Naive thymus-derived CD4-positive, alpha-beta T cell (primary cell): ENCODE measurements around the gene EPS8. TPM values are rescaled to one million over a fixed set of nuclear protein-coding genes. Genes with fewer than 3 reads are reported as not detected.

Experiments used
- ATAC-seq: fragments of 150-1000 bp; cut with Tn5 transposase; 2 replicates; pipeline ENCODE4 v1.10.0; 2021; ENCODE audit warnings: mild to moderate bottlenecking, moderate library complexity
- CTCF ChIA-PET: fragments of 350-600 bp; sonication (Branson Sonifier 250); formaldehyde crosslinking; loops from one replicate; lab custom pipeline; 2021; ENCODE audit warnings: antibody characterized with exemption; lab: Charles Lee
- POLR2A ChIA-PET: fragments of 350-600 bp; sonication (Branson Sonifier 250); formaldehyde crosslinking; loops from one replicate; lab custom pipeline; 2021; ENCODE audit warnings: antibody characterized with exemption, inconsistent platforms; lab: Charles Lee
- DNase-seq, 9 donors: peaks; one replicate each; pipeline versions ENCODE4 v3.0.0 to v3.0.0-alpha.2; 2020 to 2022; ENCODE audit warnings: mixed read lengths in 1 of 9
- H3K27ac ChIP-seq: one replicate; pipeline ENCODE4 v1.7.0; 2013; ENCODE audit warnings: mild to moderate bottlenecking, low read depth, low read length, moderate library complexity
- H3K27me3 ChIP-seq, 2 donors: one replicate each; pipeline ENCODE4 v1.7.0; 2013; ENCODE audit warnings: low read length in 2 of 2, mild to moderate bottlenecking in 2 of 2, moderate library complexity in 2 of 2; ENCODE audit not compliant: control insufficient read depth in 2 of 2, insufficient read depth in 2 of 2
- H3K36me3 ChIP-seq, 3 experiments: 1 replicate in 2 of 3; 2 replicates in 1 of 3; pipeline ENCODE4 v1.7.0; 2013; ENCODE audit warnings: low read length in 3 of 3, mild to moderate bottlenecking in 3 of 3, moderate library complexity in 1 of 3; ENCODE audit not compliant: insufficient read depth in 3 of 3, control insufficient read depth in 2 of 3
- H3K4me1 ChIP-seq, 2 donors: one replicate each; pipeline ENCODE4 v1.7.0; 2013; ENCODE audit warnings: low read length in 2 of 2, mild to moderate bottlenecking in 2 of 2, moderate library complexity in 1 of 2; ENCODE audit not compliant: control insufficient read depth in 2 of 2, insufficient read depth in 2 of 2
- H3K4me3 ChIP-seq: 2 replicates; pipeline ENCODE4 v1.7.0; 2013; ENCODE audit warnings: mild to moderate bottlenecking, low read length
- H3K9me3 ChIP-seq, 3 experiments: 1 replicate in 2 of 3; 2 replicates in 1 of 3; pipeline ENCODE4 v1.7.0; 2013; ENCODE audit warnings: low read length in 3 of 3; ENCODE audit not compliant: control insufficient read depth in 2 of 3
- H3K27ac Mint-ChIP-seq, 9 donors: one replicate each; pipeline ENCODE4 v1.8.0; 2020 to 2022; ENCODE audit warnings: mixed read lengths in 9 of 9, mild to moderate bottlenecking in 8 of 9, moderate library complexity in 5 of 9, inconsistent platforms in 2 of 9
- H3K27me3 Mint-ChIP-seq, 5 donors: one replicate each; pipeline ENCODE4 v1.8.0; 2021 to 2022; ENCODE audit warnings: mixed read lengths in 5 of 5, mild to moderate bottlenecking in 1 of 5
- H3K36me3 Mint-ChIP-seq, 5 donors: one replicate each; pipeline ENCODE4 v1.8.0; 2020 to 2022; ENCODE audit warnings: mixed read lengths in 5 of 5, mild to moderate bottlenecking in 3 of 5, inconsistent platforms in 1 of 5
- H3K4me1 Mint-ChIP-seq, 7 donors: one replicate each; pipeline ENCODE4 v1.8.0; 2020 to 2022; ENCODE audit warnings: mixed read lengths in 7 of 7, mild to moderate bottlenecking in 3 of 7, inconsistent platforms in 1 of 7
- H3K4me3 Mint-ChIP-seq, 10 donors: one replicate each; pipeline ENCODE4 v1.8.0; 2020 to 2022; ENCODE audit warnings: mild to moderate bottlenecking in 10 of 10, mixed read lengths in 10 of 10, moderate library complexity in 6 of 10, inconsistent platforms in 2 of 10
- H3K9me3 Mint-ChIP-seq, 11 donors: one replicate each; pipeline ENCODE4 v1.8.0; 2020 to 2022; ENCODE audit warnings: mixed read lengths in 11 of 11, mild to moderate bottlenecking in 4 of 11, inconsistent platforms in 1 of 11, moderate library complexity in 1 of 11
- intact Hi-C, 2 donors: fragments of 100-400 bp; cut with micrococcal nuclease; formaldehyde crosslinking; loops; one replicate each; pipeline ENCODE4 v1.15.1; 2023
- polyA plus RNA-seq, 2 donors: library from polyadenylated mRNA; unstranded; fragments of 300-500 nt; fragmentation: Illumina TruSeq; gene quantifications; one replicate each; pipeline ENCODE4 v1.2.3, GENCODE V29; 2021
- total RNA-seq, 6 experiments: library from RNA in 5 of 6; stranded (reverse) in 5 of 6; gene quantifications; 1 replicate in 5 of 6; 2 replicates in 1 of 6; pipeline ENCODE4 v1.2.3 and lab custom pipeline; 2021 to 2026

Gene EPS8
- total and polyA plus RNA-seq, 7 experiments from 2014 or later = 1.9 to 3.1 (median 2.5) TPM

GRCh38 chr12:15702276-15702675 lies 86.9 kb downstream of the EPS8 start:
- peaks cover 0 to 5% (median 0%) of the 10 kb centered on the region in 11 donors for H3K9me3 Mint-ChIP-seq
- intact Hi-C loops = loop anchor here in 1 of 2 donors (5.0 kb wide), 3 partner anchors 85 to 180 kb away; partner anchors contain the start of genes EPS8 and STRAP
- no peak overlapping the region for H3K4me3 Mint-ChIP-seq
- no peak for ATAC-seq
- Histone ChIP-seq H3K27me3 (no peaks in the 10 kb centered on the region), H3K9me3 (no peaks in the 10 kb centered on the region), H3K4me1 (no peaks in the 10 kb centered on the region), H3K27ac (no peak overlapping the region), H3K36me3 (no peaks in the 10 kb centered on the region), H3K4me3 (no peak overlapping the region)
- H3K27ac Mint-ChIP-seq = no peak overlapping the region
- H3K27me3 Mint-ChIP-seq = peaks cover 0 to 9% (median 0%) of the 10 kb centered on the region in 5 donors
- POLR2A ChIA-PET = no interaction called here
- no peak for DNase-seq
- peaks cover 0 to 15% (median 0%) of the 10 kb centered on the region in 5 donors for H3K36me3 Mint-ChIP-seq
- CTCF ChIA-PET = interaction anchor here (0.6 kb wide), 1 partner anchor 52 kb away, joined by 3 read pairs; no protein-coding TSS in a partner anchor
- H3K4me1 Mint-ChIP-seq = peaks cover 0 to 32% (median 7%) of the 10 kb centered on the region in 7 donors

- H3K36me3 ChIP-seq = no peaks in the 10 kb centered on the region
- H3K4me1 Mint-ChIP-seq = peaks cover 0 to 35% (median 7%) of the 10 kb centered on the region in 7 donors
- peaks cover 0 to 5% (median 0%) of the 10 kb centered on the region in 11 donors for H3K9me3 Mint-ChIP-seq
- no peak overlapping the region for H3K27ac ChIP-seq
- CTCF ChIA-PET = no interaction called here
- DNase-seq = no peak
- peaks cover 0 to 15% (median 0%) of the 10 kb centered on the region in 5 donors for H3K36me3 Mint-ChIP-seq
- H3K9me3 ChIP-seq = no peaks in the 10 kb centered on the region
- peaks cover 0 to 9% (median 0%) of the 10 kb centered on the region in 5 donors for H3K27me3 Mint-ChIP-seq
- POLR2A ChIA-PET = no interaction called here
- no peak for ATAC-seq
- no peak overlapping the region for H3K4me3 ChIP-seq
- H3K27ac Mint-ChIP-seq = peak overlapping the region in 1 of 9 donors; percentile 29
- intact Hi-C loops = loop anchor here in 1 of 2 donors (5.0 kb wide), 3 partner anchors 86 to 181 kb away; partner anchors contain the start of genes EPS8 and STRAP
- H3K27me3 ChIP-seq = no peaks in the 10 kb centered on the region
- H3K4me3 Mint-ChIP-seq = no peak overlapping the region
- H3K4me1 ChIP-seq = no peaks in the 10 kb centered on the region
Measured at GRCh38 chr12:15701631-15702156, 87.5 kb downstream of the EPS8 start.

- H3K27ac Mint-ChIP-seq = no peak overlapping the region
- peaks cover 0 to 35% (median 7%) of the 10 kb centered on the region in 7 donors for H3K4me1 Mint-ChIP-seq
- POLR2A ChIA-PET = no interaction called here
Measured at GRCh38 chr12:15701206-15701605, 88.0 kb downstream of the EPS8 start.

GRCh38 chr12:15700595-15700994 lies 88.6 kb downstream of the EPS8 start:
- Histone ChIP-seq H3K4me1 (no peaks in the 10 kb centered on the region), H3K27me3 (no peaks in the 10 kb centered on the region), H3K36me3 (no peaks in the 10 kb centered on the region), H3K4me3 (no peak overlapping the region), H3K27ac (no peak overlapping the region), H3K9me3 (no peaks in the 10 kb centered on the region)
- POLR2A ChIA-PET = no interaction called here
- H3K4me1 Mint-ChIP-seq = peaks cover 0 to 35% (median 7%) of the 10 kb centered on the region in 7 donors
- peaks cover 0 to 12% (median 0%) of the 10 kb centered on the region in 5 donors for H3K27me3 Mint-ChIP-seq
- no peak for DNase-seq
- peak; percentile 64 for ATAC-seq
- peak overlapping the region in 1 of 10 donors; percentile 74 for H3K4me3 Mint-ChIP-seq
- H3K36me3 Mint-ChIP-seq = peaks cover 0 to 15% (median 0%) of the 10 kb centered on the region in 5 donors
- peaks cover 0 to 5% (median 0%) of the 10 kb centered on the region in 11 donors for H3K9me3 Mint-ChIP-seq
- intact Hi-C loops = loop anchor here in 1 of 2 donors (1.0 to 5.0 kb wide), 4 partner anchors 9 to 182 kb away; partner anchors contain the start of genes EPS8 and STRAP
- peak overlapping the region in 1 of 9 donors; percentile 77 for H3K27ac Mint-ChIP-seq
- CTCF ChIA-PET = no interaction called here

More at GRCh38 chr12:15701206-15701605, 88.0 kb downstream of the EPS8 start:
- Histone ChIP-seq H3K27ac (no peak overlapping the region), H3K4me1 (no peaks in the 10 kb centered on the region), H3K36me3 (no peaks in the 10 kb centered on the region), H3K4me3 (no peak overlapping the region), H3K27me3 (no peaks in the 10 kb centered on the region), H3K9me3 (no peaks in the 10 kb centered on the region)
- peak; percentile 26 for ATAC-seq
- Mint-ChIP-seq H3K36me3 (peaks cover 0 to 15% (median 0%) of the 10 kb centered on the region in 5 donors), H3K4me3 (peak overlapping the region in 1 of 10 donors; percentile 5), H3K27me3 (peaks cover 0 to 9% (median 0%) of the 10 kb centered on the region in 5 donors), H3K9me3 (peaks cover 0 to 5% (median 0%) of the 10 kb centered on the region in 11 donors)
- intact Hi-C loops = loop anchor here in 1 of 2 donors (5.0 kb wide), 3 partner anchors 86 to 181 kb away; partner anchors contain the start of genes EPS8 and STRAP
- no peak for DNase-seq
- CTCF ChIA-PET = no interaction called here

GRCh38 chr12:15699886-15700285 lies 89.3 kb downstream of the EPS8 start:
- H3K9me3 ChIP-seq = no peaks in the 10 kb centered on the region
- Mint-ChIP-seq H3K27ac (peak overlapping the region in 1 of 9 donors; percentile 65), H3K36me3 (peaks cover 0 to 15% (median 0%) of the 10 kb centered on the region in 5 donors), H3K4me3 (peak overlapping the region in 1 of 10 donors; percentile 47), H3K9me3 (peaks cover 0 to 5% (median 0%) of the 10 kb centered on the region in 11 donors), H3K27me3 (peaks cover 0 to 12% (median 0%) of the 10 kb centered on the region in 5 donors), H3K4me1 (peaks cover 0 to 35% (median 7%) of the 10 kb centered on the region in 7 donors)
- intact Hi-C loops = loop anchor here in 1 of 2 donors (1.0 to 5.0 kb wide), 4 partner anchors 9 to 182 kb away; partner anchors contain the start of genes EPS8 and STRAP
- H3K4me3 ChIP-seq = no peak overlapping the region
- DNase-seq = no peak
- H3K36me3 ChIP-seq = no peaks in the 10 kb centered on the region
- no peaks in the 10 kb centered on the region for H3K4me1 ChIP-seq
- no peak for ATAC-seq
- no peak overlapping the region for H3K27ac ChIP-seq
- no peaks in the 10 kb centered on the region for H3K27me3 ChIP-seq
- CTCF ChIA-PET = no interaction called here
- POLR2A ChIA-PET = no interaction called here

- H3K9me3 ChIP-seq = no peaks in the 10 kb centered on the region
- ATAC-seq (no peak), DNase-seq (no peak)
- Mint-ChIP-seq H3K36me3 (peaks cover 0 to 18% (median 0%) of the 10 kb centered on the region in 5 donors), H3K9me3 (peaks cover 0 to 6% (median 0%) of the 10 kb centered on the region in 11 donors), H3K4me3 (no peak overlapping the region), H3K27ac (peak overlapping the region in 1 of 9 donors; percentile 2), H3K27me3 (peaks cover 0 to 16% (median 0%) of the 10 kb centered on the region in 5 donors), H3K4me1 (peaks cover 0 to 35% (median 7%) of the 10 kb centered on the region in 7 donors)
- no peak overlapping the region for H3K4me3 ChIP-seq
- H3K36me3 ChIP-seq = no peaks in the 10 kb centered on the region
- intact Hi-C loops = no loop called here
- no peak overlapping the region for H3K27ac ChIP-seq
- POLR2A ChIA-PET = no interaction called here
- CTCF ChIA-PET = no interaction called here
- H3K27me3 ChIP-seq = no peaks in the 10 kb centered on the region
- H3K4me1 ChIP-seq = no peaks in the 10 kb centered on the region
Measured at GRCh38 chr12:15698377-15698871, 90.8 kb downstream of the EPS8 start.
